Thoracic aorta (tissue), 2 donors: ENCODE measurements around the gene GARRE1. TPM values are rescaled to one million over a fixed set of nuclear protein-coding genes. Genes with fewer than 3 reads are reported as not detected.
A peak's percentile ranks its signal among the peaks of the same experiment; 100 is the strongest.

ENCODE experiments used
- ATAC-seq: fragments of 150-250 bp; one replicate; pipeline ENCODE4 v1.8.0; 2017; ENCODE audit warnings: low read depth; ENCODE audit not compliant: insufficient number of reproducible peaks, low FRiP score
- DNase-seq: peaks from one replicate; pipeline ENCODE4 v3.0.0-alpha.2; 2020; ENCODE audit warnings: low spot score
- H3K27ac ChIP-seq, 2 donors: fragments of 200-600 bp; sonication (generic); 1 replicate in 1 of 2; 2 replicates in 1 of 2; pipeline ENCODE4 v1.5.1; 2016; ENCODE audit warnings: mild to moderate bottlenecking in 2 of 2, moderate library complexity in 2 of 2
- H3K27me3 ChIP-seq: fragments of 200-600 bp; sonication (generic); replicated peaks from 2 replicates; pipeline ENCODE4 v1.6.0; 2016; ENCODE audit warnings: mild to moderate bottlenecking; ENCODE audit not compliant: insufficient read depth
- H3K36me3 ChIP-seq: fragments of 200-600 bp; sonication (generic); one replicate; pipeline ENCODE4 v1.5.1; 2016
- H3K4me1 ChIP-seq, 2 donors: fragments of 200-600 bp; sonication (generic); 1 replicate in 1 of 2; 2 replicates in 1 of 2; pipeline versions ENCODE4 v1.5.1 to v1.6.0; 2016; ENCODE audit warnings: low read depth in 2 of 2, mild to moderate bottlenecking in 1 of 2; ENCODE audit not compliant: control insufficient read depth in 1 of 2
- H3K4me3 ChIP-seq: fragments of 200-600 bp; sonication (generic); 2 replicates; pipeline ENCODE4 v1.5.1; 2016; ENCODE audit warnings: mild to moderate bottlenecking
- H3K9me3 ChIP-seq: fragments of 200-600 bp; sonication (generic); 2 replicates; pipeline ENCODE4 v1.5.1; 2016
- total RNA-seq, 2 donors: library from RNA; depleted of rRNA; stranded (reverse); fragments of >200 nt; gene quantifications; one replicate each; pipeline versions ENCODE4 v1.1.0 to v1.2.3, GENCODE V29; 2016
- TF ChIP-seq, protein P1 (sequence below): fragments of 200-600 bp; sonication (generic); IDR thresholded peaks from one replicate; pipeline ENCODE4 v1.5.1; 2019; ENCODE audit warnings: antibody characterized with exemption

The GARRE1 gene
- total RNA-seq, 2 donors from 2014 or later = 31.4 to 37.5 TPM

DNA sequence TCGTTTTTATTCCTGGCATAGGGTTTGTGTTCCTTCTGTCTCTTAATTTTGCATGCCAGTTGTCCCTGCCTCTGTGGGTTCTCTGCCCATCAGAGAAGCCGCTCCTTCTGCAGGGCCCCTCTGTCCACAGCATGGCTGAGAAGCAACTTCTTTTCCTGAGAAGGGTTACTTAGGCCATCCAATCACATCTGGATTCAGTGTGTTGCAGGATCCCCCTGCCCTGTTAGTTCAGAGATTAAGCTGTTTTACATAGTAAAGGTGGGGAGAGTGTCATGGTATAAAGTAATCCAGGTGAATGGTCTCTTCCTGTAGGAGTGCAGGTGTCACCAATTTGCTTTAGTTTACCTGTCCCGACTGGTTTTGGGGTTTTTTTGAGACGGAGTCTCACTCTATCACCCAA is 22.9 kb upstream of the GARRE1 start:
- ATAC-seq (no peak), DNase-seq (no peak)
- TF ChIP-seq, protein P1, sequence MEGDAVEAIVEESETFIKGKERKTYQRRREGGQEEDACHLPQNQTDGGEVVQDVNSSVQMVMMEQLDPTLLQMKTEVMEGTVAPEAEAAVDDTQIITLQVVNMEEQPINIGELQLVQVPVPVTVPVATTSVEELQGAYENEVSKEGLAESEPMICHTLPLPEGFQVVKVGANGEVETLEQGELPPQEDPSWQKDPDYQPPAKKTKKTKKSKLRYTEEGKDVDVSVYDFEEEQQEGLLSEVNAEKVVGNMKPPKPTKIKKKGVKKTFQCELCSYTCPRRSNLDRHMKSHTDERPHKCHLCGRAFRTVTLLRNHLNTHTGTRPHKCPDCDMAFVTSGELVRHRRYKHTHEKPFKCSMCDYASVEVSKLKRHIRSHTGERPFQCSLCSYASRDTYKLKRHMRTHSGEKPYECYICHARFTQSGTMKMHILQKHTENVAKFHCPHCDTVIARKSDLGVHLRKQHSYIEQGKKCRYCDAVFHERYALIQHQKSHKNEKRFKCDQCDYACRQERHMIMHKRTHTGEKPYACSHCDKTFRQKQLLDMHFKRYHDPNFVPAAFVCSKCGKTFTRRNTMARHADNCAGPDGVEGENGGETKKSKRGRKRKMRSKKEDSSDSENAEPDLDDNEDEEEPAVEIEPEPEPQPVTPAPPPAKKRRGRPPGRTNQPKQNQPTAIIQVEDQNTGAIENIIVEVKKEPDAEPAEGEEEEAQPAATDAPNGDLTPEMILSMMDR = no peak
- H3K27me3 ChIP-seq = no peaks in the 10 kb centered on the region
- peaks cover 5% of the 10 kb centered on the region for H3K36me3 ChIP-seq
- no peak overlapping the region for H3K4me3 ChIP-seq
- H3K9me3 ChIP-seq = no peaks in the 10 kb centered on the region
- H3K4me1 ChIP-seq = peaks cover 17 to 35% of the 10 kb centered on the region in 2 donors
- peak overlapping the region; percentile 69 to 87 for H3K27ac ChIP-seq

DNA sequence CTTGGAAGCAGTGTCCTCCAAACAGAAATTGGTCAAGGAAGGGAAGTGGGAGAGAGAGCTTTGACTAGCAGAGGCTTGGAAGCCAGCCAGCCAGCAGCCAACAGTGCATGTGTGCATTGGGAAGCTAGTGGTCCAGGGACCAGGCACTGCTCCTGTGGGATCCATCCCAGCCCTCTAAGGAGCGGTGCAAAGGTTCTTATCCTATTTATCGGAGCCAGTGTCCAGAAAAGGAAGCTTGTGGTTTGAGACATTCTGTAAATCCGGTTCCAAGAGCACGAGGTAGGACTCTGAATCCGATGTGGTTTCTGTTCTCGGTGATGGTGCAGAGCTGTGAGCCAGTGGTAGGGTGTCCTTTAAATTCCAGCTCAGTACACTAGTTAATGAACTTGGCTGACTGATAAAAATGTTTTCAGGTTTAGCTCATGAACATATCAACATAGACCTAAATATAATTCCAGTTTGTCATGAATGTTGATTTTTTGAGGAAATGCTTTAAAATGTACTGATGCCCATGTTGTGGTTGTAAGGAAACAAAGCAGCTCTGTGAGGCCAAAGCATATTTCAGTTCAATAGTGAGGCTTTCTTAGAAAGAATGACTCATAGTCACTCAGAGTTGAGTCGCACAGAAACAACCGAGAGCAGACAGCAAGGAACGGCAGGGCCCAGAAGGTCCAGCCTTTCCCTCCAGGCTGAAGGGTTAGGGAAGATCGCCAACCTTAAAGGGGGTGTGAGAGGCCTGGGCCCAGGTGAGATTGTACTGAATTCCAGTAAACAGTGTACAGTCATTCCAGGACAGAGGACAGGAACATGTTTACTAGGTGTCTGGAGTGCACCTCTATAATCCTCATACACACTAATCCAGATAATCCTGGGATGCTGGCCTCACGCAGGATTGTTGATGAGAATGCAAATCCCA is 21.5 kb upstream of the GARRE1 start:
- TF ChIP-seq, protein P1 = no peak
- no peaks in the 10 kb centered on the region for H3K27me3 ChIP-seq
- H3K36me3 ChIP-seq = peaks cover 5% of the 10 kb centered on the region
- peak overlapping the region; percentile 60 for H3K4me3 ChIP-seq
- H3K9me3 ChIP-seq = no peaks in the 10 kb centered on the region
- peaks cover 17 to 35% of the 10 kb centered on the region in 2 donors for H3K4me1 ChIP-seq
- DNase-seq (no peak), ATAC-seq (peak; percentile 94)
- peak overlapping the region; percentile 69 to 87 for H3K27ac ChIP-seq

DNA sequence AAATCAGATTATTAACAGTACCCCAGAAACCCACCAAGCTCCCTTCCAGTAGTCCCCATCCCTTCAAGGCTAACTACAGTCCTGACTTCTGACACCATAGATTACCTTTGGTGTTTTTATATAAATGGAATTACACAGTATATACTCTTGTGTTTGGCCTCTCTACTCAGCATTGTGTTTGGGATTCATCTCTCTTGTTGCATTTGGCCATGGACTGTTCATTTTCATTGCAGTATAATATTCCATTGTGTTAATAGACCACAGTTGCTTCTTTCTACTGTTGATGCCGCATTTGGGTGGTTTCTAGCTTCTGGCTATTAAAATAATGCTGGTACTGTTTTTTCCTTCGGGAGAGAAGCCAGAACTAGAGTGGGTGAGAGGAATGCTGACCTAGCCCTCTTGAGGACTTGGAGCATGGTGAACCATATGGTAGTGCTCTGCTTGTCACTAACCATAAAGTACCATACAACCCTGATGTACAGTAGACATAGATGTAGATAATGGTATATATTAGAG is 18.9 kb upstream of the GARRE1 start:
- Histone ChIP-seq H3K36me3 (peaks cover 5% of the 10 kb centered on the region), H3K27ac (no peak overlapping the region), H3K4me1 (peaks cover 17 to 29% of the 10 kb centered on the region in 2 donors), H3K4me3 (no peak overlapping the region), H3K9me3 (no peaks in the 10 kb centered on the region), H3K27me3 (no peaks in the 10 kb centered on the region)
- DNase-seq (no peak), ATAC-seq (no peak)
- TF ChIP-seq, protein P1 = no peak

DNA sequence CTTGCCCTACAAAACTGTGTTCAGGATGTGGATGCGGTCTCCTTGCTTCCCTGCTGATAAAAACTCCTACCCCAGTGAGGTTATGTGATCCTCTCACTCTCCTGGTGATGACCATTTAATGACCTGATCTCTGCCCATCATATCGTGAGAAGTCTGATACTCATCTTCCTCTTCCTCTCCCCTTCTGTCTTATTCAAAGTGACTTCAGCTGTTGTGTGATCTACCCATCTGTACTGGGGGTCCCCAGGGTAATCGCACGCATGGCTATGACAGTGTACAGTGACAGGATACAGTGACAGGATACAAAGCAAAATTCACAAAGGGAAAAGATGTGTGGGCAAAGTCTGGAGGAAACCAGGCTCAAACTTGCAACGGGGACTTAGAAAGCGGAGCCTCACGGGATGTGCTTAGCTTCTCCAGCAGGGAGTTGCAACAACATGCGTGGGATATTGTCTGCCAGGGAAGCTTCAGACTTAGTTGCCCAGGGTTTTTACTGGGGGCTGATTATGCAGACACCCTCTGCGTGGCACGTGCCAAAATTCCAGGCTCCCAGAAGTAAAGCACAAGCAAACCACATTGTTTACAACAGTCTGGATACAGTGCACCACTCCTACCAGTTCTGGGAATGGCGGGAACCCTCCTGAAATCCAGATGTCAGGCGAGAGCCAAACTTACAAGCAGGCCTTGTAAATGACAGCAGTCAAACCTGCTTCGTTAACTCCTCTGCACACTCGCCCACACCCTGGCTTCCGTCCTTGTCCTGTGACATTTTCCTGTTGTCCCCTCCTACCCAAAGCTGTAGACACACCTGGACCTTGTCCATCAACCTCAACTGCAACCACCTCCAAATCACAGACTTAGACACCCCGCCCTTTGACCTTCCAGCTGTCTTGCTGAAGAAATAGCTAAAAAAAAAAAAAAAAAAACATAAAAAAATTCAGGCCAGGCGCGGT is 18.0 kb upstream of the GARRE1 start:
- no peak for DNase-seq
- Histone ChIP-seq H3K27me3 (no peaks in the 10 kb centered on the region), H3K4me3 (no peak overlapping the region), H3K4me1 (peaks cover 17 to 29% of the 10 kb centered on the region in 2 donors), H3K36me3 (no peaks in the 10 kb centered on the region), H3K27ac (no peak overlapping the region), H3K9me3 (no peaks in the 10 kb centered on the region)
- TF ChIP-seq, protein P1 = no peak
- ATAC-seq = no peak
